Brain microvascular endothelial cell (primary cell): ENCODE data around the gene PTPRCAP.

Source experiments
- DNase-seq: peaks from one replicate; pipeline ENCODE4 v3.0.0-alpha.2; 2020
- H3K27ac ChIP-seq: fragments of 250-450 bp; sonication (Bioruptor Pico); 2 replicates; pipeline ENCODE4 v1.5.1; 2020; ENCODE audit warnings: mild to moderate bottlenecking, moderate library complexity
- H3K27me3 ChIP-seq: fragments of 250-450 bp; sonication (Bioruptor Pico); replicated peaks from 2 replicates; pipeline ENCODE4 v1.5.1; 2020; ENCODE audit warnings: mild to moderate bottlenecking
- H3K36me3 ChIP-seq: fragments of 250-450 bp; sonication (Bioruptor Pico); replicated peaks from 2 replicates; pipeline ENCODE4 v1.5.1; 2020; ENCODE audit warnings: mild to moderate bottlenecking
- H3K4me3 ChIP-seq: 2 replicates; pipeline ENCODE4 v1.5.1; 2011; ENCODE audit warnings: low read depth, mild to moderate bottlenecking, control low read depth, low read length, moderate library complexity
- CTCF ChIP-seq: IDR thresholded peaks from 2 replicates; pipeline ENCODE4 v1.5.1; 2011; ENCODE audit warnings: low read depth, mild to moderate bottlenecking, moderate library complexity, low read length, control low read depth, inconsistent platforms; ENCODE audit errors: missing control alignments
- in situ Hi-C: cut with HindIII; loops from 2 replicates; pipeline ENCODE4 v1.10.0; 2017; ENCODE audit warnings: low sequenced_read_pairs, low pct_ligation_motif_present

Gene PTPRCAP

GRCh38 chr11:67445515-67445914 is 8.0 kb upstream of the PTPRCAP start:
- no peak for TF ChIP-seq CTCF
- Histone ChIP-seq H3K27me3 (no peaks in the 10 kb centered on the region), H3K36me3 (peaks cover 5% of the 10 kb centered on the region), H3K27ac (no peak overlapping the region), H3K4me3 (no peak overlapping the region)
- no peak for DNase-seq
- in situ Hi-C loops, result no loop called here

- no peaks in the 10 kb centered on the region for H3K27me3 ChIP-seq
- DNase-seq, result no peak
- TF ChIP-seq CTCF, result no peak
- in situ Hi-C loops, result no loop called here
- H3K4me3 ChIP-seq, result peak overlapping the region; percentile 80
- no peak overlapping the region for H3K27ac ChIP-seq
- H3K36me3 ChIP-seq, result peaks cover 28% of the 10 kb centered on the region
Observed at GRCh38 chr11:67442504-67443404, 5.3 kb upstream of the PTPRCAP start.

- H3K36me3 ChIP-seq, result peaks cover 33% of the 10 kb centered on the region
- no peak for DNase-seq
- TF ChIP-seq CTCF, result no peak
- in situ Hi-C loops, result no loop called here
- H3K4me3 ChIP-seq, result no peak overlapping the region
- no peaks in the 10 kb centered on the region for H3K27me3 ChIP-seq
- no peak overlapping the region for H3K27ac ChIP-seq
Observed at GRCh38 chr11:67441731-67442351, 4.4 kb upstream of the PTPRCAP start.

- Histone ChIP-seq H3K27me3 (no peaks in the 10 kb centered on the region), H3K4me3 (no peak overlapping the region), H3K36me3 (peaks cover 34% of the 10 kb centered on the region), H3K27ac (no peak overlapping the region)
- in situ Hi-C loops, result no loop called here
- no peak for TF ChIP-seq CTCF
- DNase-seq, result no peak
Observed at GRCh38 chr11:67441098-67441563, 3.6 kb upstream of the PTPRCAP start.

- H3K36me3 ChIP-seq, result peaks cover 41% of the 10 kb centered on the region
- no peak for DNase-seq
- H3K27ac ChIP-seq, result no peak overlapping the region
- in situ Hi-C loops, result no loop called here
- H3K4me3 ChIP-seq, result no peak overlapping the region
- TF ChIP-seq CTCF, result no peak
- H3K27me3 ChIP-seq, result no peaks in the 10 kb centered on the region
Observed at GRCh38 chr11:67440229-67441097, 3.0 kb upstream of the PTPRCAP start.
